H1 (cell line): ENCODE measurements around the gene DUOXA2. TPM values are rescaled to one million over a fixed set of nuclear protein-coding genes. Genes with fewer than 3 reads are reported as not detected.

Source experiments
- ATF2 ChIP-seq: IDR thresholded peaks from 2 replicates; pipeline ENCODE4 v1.6.1; 2012; ENCODE audit warnings: low read length, inconsistent platforms
- CHD7 ChIP-seq: fragments of 300-600 bp; sonication (generic); IDR thresholded peaks from 2 replicates; pipeline ENCODE4 v1.7.1; 2012; ENCODE audit warnings: low read length, moderate library complexity, mild to moderate bottlenecking, inconsistent platforms; ENCODE audit not compliant: insufficient replicate concordance
- NANOG ChIP-seq: IDR thresholded peaks from 2 replicates; pipeline ENCODE4 v1.6.1; 2011; ENCODE audit warnings: low read length, low read depth, mild to moderate bottlenecking, inconsistent platforms; ENCODE audit not compliant: insufficient read depth, poor library complexity, severe bottlenecking
- SAP30 ChIP-seq: fragments of 300-600 bp; sonication (generic); IDR thresholded peaks from 2 replicates; pipeline ENCODE4 v1.7.1; 2012; ENCODE audit warnings: low read length, moderate library complexity, mild to moderate bottlenecking, inconsistent platforms; ENCODE audit not compliant: insufficient read depth, insufficient replicate concordance
- SIRT6 ChIP-seq: IDR thresholded peaks from one replicate; pipeline ENCODE4 v1.7.1; 2012; ENCODE audit warnings: low read length, inconsistent platforms
- polyA plus RNA-seq, 7 experiments: library from polyadenylated mRNA; depleted of rRNA in 3 of 7; stranded (reverse) in 5 of 7; unstranded in 2 of 7; fragments of >200 nt in 5 of 7; fragments of 200-250 nt in 2 of 7; gene quantifications; 1 replicate in 5 of 7; 2 replicates in 1 of 7; 4 replicates in 1 of 7; pipeline versions ENCODE4 v1.2.1 to v1.2.3, GENCODE V29; 2011 to 2013; ENCODE audit warnings: missing spikeins in 2 of 7, mixed read lengths in 2 of 7
- total RNA-seq: library from RNA; stranded (reverse); fragmentation: NEBNext Ultra II Directional; extraction: Animal tissue kit (Norgen Biotek cat#: 25700); gene quantifications from 2 replicates; pipeline ENCODE4 v1.2.1, GENCODE V29; 2021

DUOXA2 gene
- total and polyA plus RNA-seq, 2 of the 8 experiments (the other 6 are each of a cell fraction or from before 2014, with no cell fraction given) = 0.05 TPM; not detected in 1

GRCh38 chr15:45131510-45131909, 17.4 kb downstream of the DUOXA2 start (continued):
- TF ChIP-seq CHD7 (no peak), SIRT6 (no peak), NANOG (no peak), ATF2 (no peak), SAP30 (no peak)
